Adrenal gland (tissue), 5 donors: ENCODE measurements around the gene CLEC16A.

Experiments used
- CTCF ChIP-seq, 6 experiments: fragments of 450-650 bp in 4 of 6; fragments of 200-600 bp in 2 of 6; sonication (generic) in 1 of 6; IDR thresholded peaks; 1 replicate in 5 of 6; 2 replicates in 1 of 6; pipeline versions ENCODE4 v1.5.1 to v1.8.0; 2016 to 2021; ENCODE audit warnings: antibody characterized with exemption in 6 of 6, mild to moderate bottlenecking in 2 of 6, moderate library complexity in 1 of 6
- POLR2A ChIP-seq, 2 donors: fragments of 450-650 bp; IDR thresholded peaks; one replicate each; pipeline ENCODE4 v1.6.1; 2017; ENCODE audit warnings: antibody characterized with exemption in 2 of 2, mild to moderate bottlenecking in 2 of 2, moderate library complexity in 1 of 2
- donor health status: DM: no; HTN: no; CAD: no.

GRCh38 chr16:11181242-11181898 is 237.0 kb downstream of the CLEC16A start:
- TF ChIP-seq CTCF (IDR thresholded peaks at IDR 0.05): no peak
- TF ChIP-seq POLR2A (IDR thresholded peaks at IDR 0.05): no peak
